Adipocyte (in vitro differentiated cells): ENCODE results near the gene STAP1.
"Not testable (repeated sequence)": the region's sequence is repeated elsewhere in the genome, so short reads cannot be mapped to it uniquely, and the experiment has no call there.

Experiments
- DNase-seq: peaks from one replicate; pipeline ENCODE4 v3.0.0-alpha.2; 2015; ENCODE audit warnings: low read depth
- H3K27me3 ChIP-seq: replicated peaks from 2 replicates; pipeline ENCODE4 v1.7.0; 2013; ENCODE audit warnings: mild to moderate bottlenecking, low read length, moderate library complexity; ENCODE audit not compliant: control insufficient read depth, insufficient read depth
- H3K36me3 ChIP-seq: 2 replicates; pipeline ENCODE4 v1.7.0; 2013; ENCODE audit warnings: low read length, mild to moderate bottlenecking, moderate library complexity; ENCODE audit not compliant: control insufficient read depth, insufficient read depth, severe bottlenecking
- H3K4me1 ChIP-seq: 2 replicates; pipeline ENCODE4 v1.7.0; 2013; ENCODE audit warnings: mild to moderate bottlenecking, low read length, moderate library complexity; ENCODE audit not compliant: control insufficient read depth, insufficient read depth
- H3K4me3 ChIP-seq: 2 replicates; pipeline ENCODE4 v1.7.0; 2013; ENCODE audit warnings: mild to moderate bottlenecking, low read length, moderate library complexity
- H3K9ac ChIP-seq: 2 replicates; pipeline ENCODE4 v1.7.0; 2013; ENCODE audit warnings: mild to moderate bottlenecking, low read length, moderate library complexity
- H3K9me3 ChIP-seq: 2 replicates; pipeline ENCODE4 v1.7.0; 2013; ENCODE audit warnings: mild to moderate bottlenecking, low read length, moderate library complexity; ENCODE audit not compliant: control insufficient read depth

STAP1 gene

GRCh38 chr4:67624939-67625338, 66.4 kb downstream of the STAP1 start:
- H3K27me3 ChIP-seq, result no peaks in the 10 kb centered on the region
- H3K36me3 ChIP-seq, result peaks cover 82% of the 10 kb centered on the region
- no peaks in the 10 kb centered on the region for H3K4me1 ChIP-seq
- no peak overlapping the region for H3K4me3 ChIP-seq
- no peak for DNase-seq
- no peak overlapping the region for H3K9ac ChIP-seq
- H3K9me3 ChIP-seq, result no peaks in the 10 kb centered on the region

DNA sequence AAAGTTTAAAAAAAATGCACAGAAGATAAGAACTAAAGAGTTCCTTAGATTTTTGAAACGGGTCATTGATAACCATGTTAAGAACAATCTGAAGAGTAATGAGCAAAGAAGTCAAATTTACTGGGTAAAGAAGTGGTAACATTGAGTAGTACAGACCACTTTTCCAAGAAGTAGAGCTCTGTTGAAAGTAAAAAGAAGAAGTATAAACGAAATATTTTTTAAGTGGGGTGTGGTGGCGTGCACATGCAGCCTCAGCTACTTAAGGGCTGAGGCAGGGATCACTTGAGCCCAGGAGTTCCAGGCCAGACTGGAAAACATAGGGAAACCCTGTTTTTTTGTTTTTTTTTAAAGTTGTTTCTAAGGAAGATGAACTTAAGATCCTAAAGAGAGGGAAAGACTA, 74.0 kb downstream of the STAP1 start:
- Histone ChIP-seq H3K9me3 (no peaks in the 10 kb centered on the region), H3K36me3 (peaks cover 65% of the 10 kb centered on the region), H3K4me1 (peaks cover 6% of the 10 kb centered on the region), H3K9ac (no peak overlapping the region), H3K27me3 (no peaks in the 10 kb centered on the region), H3K4me3 (no peak overlapping the region)
- no peak for DNase-seq

DNA sequence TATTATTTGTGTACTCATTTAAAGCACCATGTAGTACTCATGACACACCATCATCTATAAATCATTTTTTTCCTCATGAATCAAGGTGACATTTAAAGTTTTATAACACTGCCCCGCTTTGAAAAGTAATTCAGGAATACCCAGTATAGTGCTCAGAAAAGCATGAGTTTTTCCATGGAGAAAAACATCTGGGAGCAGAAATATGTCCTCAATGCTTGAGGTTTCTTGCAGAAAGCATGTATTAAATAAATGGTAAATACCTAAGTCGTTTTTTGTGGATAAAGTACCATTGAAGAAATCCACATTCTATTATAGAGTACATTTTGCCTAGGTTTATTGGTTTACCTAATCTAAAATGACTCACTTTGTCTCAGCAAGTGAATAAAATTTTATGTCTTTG, 76.2 kb downstream of the STAP1 start:
- H3K4me1 ChIP-seq, result peaks cover 6% of the 10 kb centered on the region
- no peaks in the 10 kb centered on the region for H3K27me3 ChIP-seq
- H3K9ac ChIP-seq, result no peak overlapping the region
- peaks cover 62% of the 10 kb centered on the region for H3K36me3 ChIP-seq
- no peaks in the 10 kb centered on the region for H3K9me3 ChIP-seq
- DNase-seq, result no peak
- no peak overlapping the region for H3K4me3 ChIP-seq

GRCh38 chr4:67635331-67635730, 76.8 kb downstream of the STAP1 start:
- Histone ChIP-seq H3K9me3 (no peaks in the 10 kb centered on the region), H3K36me3 (peaks cover 58% of the 10 kb centered on the region), H3K4me1 (peaks cover 6% of the 10 kb centered on the region), H3K27me3 (no peaks in the 10 kb centered on the region), H3K4me3 (no peak overlapping the region), H3K9ac (no peak overlapping the region)
- DNase-seq, result no peak

DNA sequence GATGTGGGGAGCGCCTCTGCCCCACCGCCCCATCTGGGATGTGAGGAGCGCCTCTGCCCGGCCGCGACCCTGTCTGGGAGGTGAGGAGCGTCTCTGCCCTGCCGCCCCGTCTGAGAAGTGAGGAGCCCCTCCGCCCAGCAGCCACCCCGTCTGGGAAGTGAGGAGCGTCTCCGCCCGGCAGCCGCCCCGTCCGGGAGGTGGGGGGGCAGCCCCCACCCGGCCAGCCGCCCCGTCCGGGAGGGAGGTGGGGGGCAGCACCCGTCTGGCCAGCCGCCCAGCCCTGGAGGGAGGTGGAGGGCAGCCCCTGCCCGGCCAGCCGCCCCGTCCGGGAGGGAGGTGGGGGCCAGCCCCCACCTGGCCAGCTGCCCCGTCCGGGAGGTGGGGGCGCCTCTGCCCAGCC, 78.5 kb downstream of the STAP1 start:
- H3K4me3 ChIP-seq, H3K9ac ChIP-seq, H3K9me3 ChIP-seq, H3K27me3 ChIP-seq, DNase-seq: not testable (repeated sequence)
- Histone ChIP-seq H3K4me1 (peaks cover 10% of the 10 kb centered on the region), H3K36me3 (peaks cover 42% of the 10 kb centered on the region)

GRCh38 chr4:67638136-67638535, 79.6 kb downstream of the STAP1 start:
- DNase-seq, result no peak
- Histone ChIP-seq H3K4me1 (peaks cover 10% of the 10 kb centered on the region), H3K4me3 (no peak overlapping the region), H3K9ac (no peak overlapping the region), H3K27me3 (no peaks in the 10 kb centered on the region), H3K9me3 (no peaks in the 10 kb centered on the region), H3K36me3 (peaks cover 31% of the 10 kb centered on the region)

GRCh38 chr4:67651536-67651935, 93.0 kb downstream of the STAP1 start:
- H3K9me3 ChIP-seq, result no peaks in the 10 kb centered on the region
- no peak overlapping the region for H3K4me3 ChIP-seq
- H3K27me3 ChIP-seq, result no peaks in the 10 kb centered on the region
- no peaks in the 10 kb centered on the region for H3K4me1 ChIP-seq
- no peak for DNase-seq
- no peak overlapping the region for H3K9ac ChIP-seq
- peaks cover 17% of the 10 kb centered on the region for H3K36me3 ChIP-seq
